HepG2 (cell line): ENCODE results near the gene ZFAND2B. TPM values are rescaled to one million over a fixed set of nuclear protein-coding genes. Genes with fewer than 3 reads are reported as not detected.
A peak's percentile ranks its signal among the peaks of the same experiment; 100 is the strongest.

Experiments used
- ARID2 ChIP-seq: sonication (generic); formaldehyde crosslinking; IDR thresholded peaks from 2 replicates; pipeline ENCODE4 v1.8.1; 2022; ENCODE audit warnings: mild to moderate bottlenecking, missing genetic modification reagents, borderline replicate concordance
- CEBPB ChIP-seq: IDR thresholded peaks from 2 replicates; pipeline ENCODE4 v1.6.1; 2011; ENCODE audit warnings: low read depth, low read length, improper control_type of control experiment, borderline replicate concordance
- DPF2 ChIP-seq: sonication (generic); formaldehyde crosslinking; IDR thresholded peaks from 2 replicates; pipeline ENCODE4 v1.4.0; 2020; ENCODE audit warnings: mild to moderate bottlenecking, low read depth, missing genetic modification reagents, borderline replicate concordance
- FOXM1 ChIP-seq: sonication (generic); formaldehyde crosslinking; IDR thresholded peaks from 2 replicates; pipeline ENCODE4 v1.5.0; 2020; ENCODE audit warnings: missing genetic modification reagents
- FOXP4 ChIP-seq: sonication (generic); formaldehyde crosslinking; IDR thresholded peaks from 2 replicates; pipeline ENCODE4 v1.4.0; 2020; ENCODE audit warnings: missing genetic modification reagents
- MEF2D ChIP-seq: sonication (generic); formaldehyde crosslinking; IDR thresholded peaks from 2 replicates; pipeline ENCODE4 v1.5.1; 2020; ENCODE audit warnings: mild to moderate bottlenecking, missing genetic modification reagents
- NONO ChIP-seq, 2 experiments: fragments of 450-650 bp in 1 of 2; sonication (generic) in 1 of 2; formaldehyde crosslinking in 1 of 2; IDR thresholded peaks in 1 of 2; conservative IDR thresholded peaks in 1 of 2; 2 replicates each; pipeline versions ENCODE4 v1.6.1 to v1.8.0; 2017 to 2022; ENCODE audit warnings: mild to moderate bottlenecking in 1 of 2, missing genetic modification reagents in 1 of 2, moderate library complexity in 1 of 2
- PCBP1 ChIP-seq: fragments of 200-400 bp; formaldehyde crosslinking; IDR thresholded peaks from 2 replicates; pipeline ENCODE4 v1.6.1; 2017; ENCODE audit warnings: mild to moderate bottlenecking, low read depth, low read length, borderline replicate concordance
- RBM39 ChIP-seq: fragments of 200-400 bp; formaldehyde crosslinking; IDR thresholded peaks from one replicate; pipeline ENCODE4 v1.6.1; 2018; ENCODE audit warnings: antibody characterized with exemption, mild to moderate bottlenecking, low read depth, low read length; ENCODE audit not compliant: poor library complexity, severe bottlenecking
- SMAD9 ChIP-seq: sonication (generic); formaldehyde crosslinking; IDR thresholded peaks from 2 replicates; pipeline ENCODE4 v1.5.1; 2020; ENCODE audit warnings: mild to moderate bottlenecking, missing genetic modification reagents
- SP4 ChIP-seq: sonication (generic); formaldehyde crosslinking; IDR thresholded peaks from 2 replicates; pipeline ENCODE4 v1.8.1; 2023; ENCODE audit warnings: mild to moderate bottlenecking, missing genetic modification reagents
- TBX2 ChIP-seq: sonication (generic); formaldehyde crosslinking; IDR thresholded peaks from 2 replicates; pipeline ENCODE4 v1.5.0; 2020; ENCODE audit warnings: missing genetic modification reagents, mild to moderate bottlenecking, borderline replicate concordance
- TCF7 ChIP-seq: sonication (generic); IDR thresholded peaks from 2 replicates; pipeline ENCODE4 v1.6.1; 2016; ENCODE audit warnings: antibody characterized with exemption, low read depth
- TCF7L2 ChIP-seq: IDR thresholded peaks from 2 replicates; pipeline ENCODE4 v1.6.1; 2011; ENCODE audit warnings: mild to moderate bottlenecking, low read depth, low read length, moderate library complexity
- TRIM24 ChIP-seq: sonication (generic); formaldehyde crosslinking; IDR thresholded peaks from 2 replicates; pipeline ENCODE4 v1.8.0; 2022; ENCODE audit warnings: mild to moderate bottlenecking, missing genetic modification reagents
- ZNF136 ChIP-seq: sonication (generic); formaldehyde crosslinking; IDR thresholded peaks from 2 replicates; pipeline ENCODE4 v1.8.1; 2022; ENCODE audit warnings: low read depth, mild to moderate bottlenecking, moderate library complexity, missing genetic modification reagents
- ZNF687 ChIP-seq: sonication (generic); formaldehyde crosslinking; IDR thresholded peaks from 2 replicates; pipeline ENCODE4 v1.5.1; 2020; ENCODE audit warnings: mild to moderate bottlenecking, missing genetic modification reagents, moderate library complexity
- ZNF773 ChIP-seq: sonication (generic); formaldehyde crosslinking; IDR thresholded peaks from 2 replicates; pipeline ENCODE4 v1.4.0; 2020; ENCODE audit warnings: missing genetic modification reagents, borderline replicate concordance
- ZSCAN9 ChIP-seq: IDR thresholded peaks from 2 replicates; pipeline ENCODE4 v1.6.1; 2016; ENCODE audit warnings: borderline replicate concordance
- ZXDC ChIP-seq: sonication (generic); formaldehyde crosslinking; IDR thresholded peaks from 2 replicates; pipeline ENCODE4 v1.5.0; 2020; ENCODE audit warnings: mild to moderate bottlenecking, missing genetic modification reagents
- polyA plus RNA-seq, 8 experiments: library from polyadenylated mRNA; depleted of rRNA in 3 of 8; stranded (reverse) in 7 of 8; unstranded in 1 of 8; fragments of >200 nt; fragmentation: Illumina TruSeq in 4 of 8; extraction: Trizol in 4 of 8; gene quantifications; 2 replicates each; pipeline versions ENCODE4 v1.2.1 to v1.2.3, GENCODE V29; 2011 to 2016; ENCODE audit warnings: low read depth in 4 of 8, missing spikeins in 1 of 8, mixed read lengths in 1 of 8; ENCODE audit not compliant: insufficient read depth in 1 of 8
- total RNA-seq, 5 experiments: library from RNA; depleted of rRNA; stranded (reverse); fragments of >200 nt; fragmentation: Illumina TruSeq; extraction: Trizol; gene quantifications; 2 replicates each; pipeline ENCODE4 v1.2.3, GENCODE V29; 2016; ENCODE audit warnings: low read depth in 1 of 5

The ZFAND2B gene
- total and polyA plus RNA-seq, 2 of the 13 experiments (the other 11 are each of a cell fraction or from before 2014, with no cell fraction given), result 53.3 to 115 TPM

GRCh38 chr2:219160186-219161017 is 46.2 kb upstream of the ZFAND2B start, which contains the start of gene NHEJ1 (continued):
- peak; percentile 92; the same call in 1 of the 2 replicates for TF ChIP-seq ZSCAN9 (CRISPR knock-in tag)
- TF ChIP-seq PCBP1, result no peak
- 0 out of 2 replicates have a peak, but pooled peaks have one; percentile 4 for TF ChIP-seq DPF2 (CRISPR knock-in tag)
- TF ChIP-seq SP4 (CRISPR knock-in tag), result peak; percentile 87
- TF ChIP-seq NONO (IDR thresholded peaks at IDR 0.05), result no peak
- peak; percentile 84; the same call in 1 of the 2 replicates for TF ChIP-seq NONO (CRISPR knock-in tag; conservative IDR thresholded peaks at IDR 0.05)
- no peak for TF ChIP-seq CEBPB
- peak; percentile 87 for TF ChIP-seq TBX2 (CRISPR knock-in tag)
- TF ChIP-seq FOXM1 (CRISPR knock-in tag), result no peak; the same call in 1 of the 2 replicates
- TF ChIP-seq TCF7, result no peak
- peak; percentile 58 for TF ChIP-seq FOXP4 (CRISPR knock-in tag)
- peak; percentile 94 for TF ChIP-seq ZNF136 (CRISPR knock-in tag)
- peak; percentile 56; the same call in 1 of the 2 replicates for TF ChIP-seq ZXDC
- TF ChIP-seq RBM39, result peak; percentile 72
- TF ChIP-seq TCF7L2, result no peak
- no peak for TF ChIP-seq TRIM24 (CRISPR knock-in tag)
- peak; percentile 32; the same call in 1 of the 2 replicates for TF ChIP-seq ZNF773 (CRISPR knock-in tag)
- TF ChIP-seq ARID2 (CRISPR knock-in tag), result peak; percentile 99
- TF ChIP-seq SMAD9, result peak; percentile 53; the same call in 1 of the 2 replicates
- peak; percentile 99 for TF ChIP-seq ZNF687 (CRISPR knock-in tag)
- peak; percentile 90 for TF ChIP-seq MEF2D (CRISPR knock-in tag)
